Neural crest cell (in vitro differentiated cells): Measurements from ENCODE around the gene EIF4E1B. TPM values are rescaled to one million over a fixed set of nuclear protein-coding genes. Genes with fewer than 3 reads are reported as not detected.

Source experiments
- DNase-seq: peaks from one replicate; pipeline ENCODE4 v3.0.0; 2021; ENCODE audit warnings: low read depth, mixed read lengths, low spot score
- H3K27ac Mint-ChIP-seq: one replicate; pipeline ENCODE4 v1.8.0; 2021; ENCODE audit warnings: mild to moderate bottlenecking, mixed read lengths; ENCODE audit not compliant: unreplicated experiment
- H3K27me3 Mint-ChIP-seq: 2 replicates; pipeline ENCODE4 v1.8.0; 2021; ENCODE audit warnings: low read depth, mild to moderate bottlenecking, mixed read lengths
- H3K36me3 Mint-ChIP-seq: 2 replicates; pipeline ENCODE4 v1.8.0; 2021; ENCODE audit warnings: low read depth, mild to moderate bottlenecking, mixed read lengths
- H3K4me1 Mint-ChIP-seq: 2 replicates; pipeline ENCODE4 v1.8.0; 2021; ENCODE audit warnings: mixed read lengths
- H3K4me3 Mint-ChIP-seq: one replicate; pipeline ENCODE4 v1.8.0; 2021; ENCODE audit warnings: mild to moderate bottlenecking, mixed read lengths
- H3K9me3 Mint-ChIP-seq: 2 replicates; pipeline ENCODE4 v1.8.0; 2021; ENCODE audit warnings: mixed read lengths
- CTCF ChIP-seq: fragments of 200-600 bp; sonication (generic); conservative IDR thresholded peaks from 2 replicates; pipeline ENCODE4 v1.5.0; 2021; ENCODE audit warnings: antibody characterized with exemption, mild to moderate bottlenecking
- total RNA-seq: library from RNA; stranded (reverse); gene quantifications from 2 replicates; pipeline ENCODE4 v1.2.1, GENCODE V29; 2021

Gene EIF4E1B
- total RNA-seq, 1 donor from 2014 or later = not detected

- Mint-ChIP-seq H3K4me1 (peaks cover 5% of the 10 kb centered on the region), H3K27ac (no peak overlapping the region), H3K4me3 (peak overlapping the region; percentile 23), H3K36me3 (no peaks in the 10 kb centered on the region), H3K9me3 (no peaks in the 10 kb centered on the region), H3K27me3 (peaks cover 9% of the 10 kb centered on the region)
- peak; percentile 87 for DNase-seq
- peak; percentile 97 for TF ChIP-seq CTCF
These were observed 30.6 kb downstream of the EIF4E1B start for GRCh38 chr5:176660860-176661641.

DNA sequence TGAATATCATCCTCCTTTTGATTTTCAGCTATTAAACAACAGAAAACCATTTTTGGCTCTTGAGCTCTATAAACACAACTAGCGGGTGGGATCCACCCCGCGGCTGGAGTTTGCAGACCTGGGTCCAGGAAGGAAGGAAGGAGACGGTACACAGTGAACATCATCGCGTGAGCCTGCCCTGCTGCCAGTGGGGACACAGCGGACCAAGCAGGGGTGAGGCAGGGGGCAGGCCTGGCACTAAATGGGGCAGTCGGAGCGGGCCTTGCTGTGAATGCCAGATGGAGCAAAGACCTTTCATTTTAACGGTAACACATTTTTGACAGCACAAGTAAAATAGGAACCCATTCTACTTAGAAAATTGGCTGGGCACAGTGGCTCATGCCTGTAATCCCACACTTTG is 31.2 kb downstream of the EIF4E1B start:
- H3K4me3 Mint-ChIP-seq = no peak overlapping the region

GRCh38 chr5:176662371-176663333 is 32.2 kb downstream of the EIF4E1B start:
- peaks cover 5% of the 10 kb centered on the region for H3K4me1 Mint-ChIP-seq
- TF ChIP-seq CTCF = no peak
- H3K4me3 Mint-ChIP-seq = no peak overlapping the region
- no peaks in the 10 kb centered on the region for H3K36me3 Mint-ChIP-seq
- no peak for DNase-seq
- H3K27me3 Mint-ChIP-seq = peaks cover 19% of the 10 kb centered on the region
- no peak overlapping the region for H3K27ac Mint-ChIP-seq
- H3K9me3 Mint-ChIP-seq = no peaks in the 10 kb centered on the region

More for the DNA sequence above, 31.2 kb downstream of the EIF4E1B start:
- Mint-ChIP-seq H3K27ac (no peak overlapping the region), H3K9me3 (no peaks in the 10 kb centered on the region), H3K4me1 (peaks cover 5% of the 10 kb centered on the region), H3K36me3 (no peaks in the 10 kb centered on the region), H3K27me3 (peaks cover 12% of the 10 kb centered on the region)
- TF ChIP-seq CTCF = no peak
- no peak for DNase-seq

- no peak for DNase-seq
- H3K27ac Mint-ChIP-seq = no peak overlapping the region
- H3K4me3 Mint-ChIP-seq = no peak overlapping the region
- H3K9me3 Mint-ChIP-seq = no peaks in the 10 kb centered on the region
- H3K36me3 Mint-ChIP-seq = no peaks in the 10 kb centered on the region
- H3K27me3 Mint-ChIP-seq = peaks cover 23% of the 10 kb centered on the region
- TF ChIP-seq CTCF = no peak
- no peaks in the 10 kb centered on the region for H3K4me1 Mint-ChIP-seq
These were observed 33.1 kb downstream of the EIF4E1B start for GRCh38 chr5:176663566-176663965.

GRCh38 chr5:176664479-176664878 is 34.0 kb downstream of the EIF4E1B start:
- peaks cover 26% of the 10 kb centered on the region for H3K27me3 Mint-ChIP-seq
- H3K4me3 Mint-ChIP-seq = no peak overlapping the region
- H3K36me3 Mint-ChIP-seq = no peaks in the 10 kb centered on the region
- no peak for DNase-seq
- no peaks in the 10 kb centered on the region for H3K9me3 Mint-ChIP-seq
- H3K4me1 Mint-ChIP-seq = no peaks in the 10 kb centered on the region
- H3K27ac Mint-ChIP-seq = no peak overlapping the region
- TF ChIP-seq CTCF = no peak
